Caco-2 (cell line): ENCODE results near the gene MEGF6. TPM values are rescaled to one million over a fixed set of nuclear protein-coding genes. Genes with fewer than 3 reads are reported as not detected.

ENCODE experiments used
- BruUV-seq: library from RNA; stranded (reverse); fragments of 400-500 nt; replicated peaks from 2 replicates; lab custom pipeline; 2021; lab: Mats Ljungman, UMichigan
- CTCF ChIA-PET: fragments of 300-600 bp; sonication (Branson Sonifier 250); formaldehyde crosslinking; loops from one replicate; lab custom pipeline; 2022; ENCODE audit warnings: antibody characterized with exemption; lab: Charles Lee
- POLR2A ChIA-PET: fragments of 300-600 bp; sonication (Branson Sonifier 250); formaldehyde crosslinking; loops from one replicate; lab custom pipeline; 2022; ENCODE audit warnings: antibody characterized with exemption; lab: Charles Lee
- DNase-seq, 2 experiments: peaks; one replicate each; pipeline versions ENCODE4 v3.0.0 to v3.0.0-alpha.2; 2020 to 2022
- H3K27me3 ChIP-seq: replicated peaks from 2 replicates; pipeline ENCODE4 v1.6.0; 2011; ENCODE audit warnings: low read length; ENCODE audit not compliant: control insufficient read depth, insufficient read depth
- H3K36me3 ChIP-seq: 2 replicates; pipeline ENCODE4 v1.5.1; 2011; ENCODE audit warnings: low read length; ENCODE audit not compliant: control insufficient read depth, insufficient read depth
- H3K4me1 ChIP-seq: fragments of 250-450 bp; sonication (Bioruptor Pico); 2 replicates; pipeline ENCODE4 v1.5.1; 2020; ENCODE audit warnings: mild to moderate bottlenecking
- H3K4me3 ChIP-seq: 2 replicates; pipeline ENCODE4 v1.5.1; 2011; ENCODE audit warnings: low read depth, mild to moderate bottlenecking, control low read depth, low read length
- H3K9me3 ChIP-seq: fragments of 250-450 bp; sonication (Bioruptor Pico); 2 replicates; pipeline ENCODE4 v1.5.1; 2020; ENCODE audit warnings: mild to moderate bottlenecking, moderate library complexity
- H3K27ac Mint-ChIP-seq: one replicate; pipeline ENCODE4 v1.8.0; 2022; ENCODE audit warnings: mixed read lengths; ENCODE audit not compliant: unreplicated experiment
- H3K27me3 Mint-ChIP-seq: one replicate; pipeline ENCODE4 v1.8.0; 2022; ENCODE audit warnings: mixed read lengths; ENCODE audit not compliant: insufficient read depth, unreplicated experiment
- H3K36me3 Mint-ChIP-seq: one replicate; pipeline ENCODE4 v1.8.0; 2022; ENCODE audit warnings: mild to moderate bottlenecking, mixed read lengths; ENCODE audit not compliant: insufficient read depth, unreplicated experiment
- H3K4me1 Mint-ChIP-seq: one replicate; pipeline ENCODE4 v1.8.0; 2022; ENCODE audit warnings: low read depth, mixed read lengths; ENCODE audit not compliant: unreplicated experiment
- H3K4me3 Mint-ChIP-seq: one replicate; pipeline ENCODE4 v1.8.0; 2022; ENCODE audit warnings: mild to moderate bottlenecking, moderate library complexity, mixed read lengths; ENCODE audit not compliant: unreplicated experiment
- H3K9me3 Mint-ChIP-seq: one replicate; pipeline ENCODE4 v1.8.0; 2022; ENCODE audit warnings: mixed read lengths; ENCODE audit not compliant: unreplicated experiment
- CTCF ChIP-seq, 2 experiments: fragments of 200-600 bp in 1 of 2; IDR thresholded peaks; 1 replicate in 1 of 2; 2 replicates in 1 of 2; pipeline versions ENCODE4 v1.5.1 to v1.8.0; 2011 to 2022; ENCODE audit warnings: antibody characterized with exemption in 1 of 2, control low read depth in 1 of 2, inconsistent platforms in 1 of 2, low read depth in 1 of 2, low read length in 1 of 2, mild to moderate bottlenecking in 1 of 2, moderate library complexity in 1 of 2; ENCODE audit not compliant: insufficient read depth in 1 of 2, severe bottlenecking in 1 of 2, unreplicated experiment in 1 of 2
- intact Hi-C: fragments of 100-400 bp; cut with micrococcal nuclease; formaldehyde crosslinking; loops from one replicate; pipeline ENCODE4 v1.10.0; 2022; ENCODE audit not compliant: unreplicated experiment
- total RNA-seq: library from RNA; stranded (reverse); gene quantifications from 2 replicates; pipeline ENCODE4 v1.2.3, GENCODE V29; 2022

MEGF6 gene
- total RNA-seq, 1 experiment from 2014 or later: 13.3 TPM

DNA sequence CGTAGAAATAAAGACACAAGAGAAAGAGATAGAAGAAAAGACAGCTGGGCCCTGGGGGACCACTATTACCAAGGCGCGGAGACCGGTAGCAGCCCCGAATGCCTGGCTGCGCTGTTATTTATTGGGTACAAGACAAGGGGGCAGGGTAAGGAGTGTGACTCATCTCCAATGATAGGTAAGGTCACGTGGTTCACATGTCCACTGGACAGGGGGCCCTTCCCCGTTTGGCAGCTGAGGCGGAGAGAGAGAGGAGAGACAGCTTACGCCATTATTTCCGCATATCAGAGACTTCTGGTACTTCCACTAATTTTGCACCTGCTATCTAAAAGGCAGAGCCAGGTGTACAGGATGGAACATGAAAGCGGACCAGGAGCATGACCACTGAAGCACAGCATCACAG is 9.4 kb upstream of the MEGF6 start:
- H3K4me3 ChIP-seq: no peak overlapping the region
- Mint-ChIP-seq H3K4me1 (peaks cover 17% of the 10 kb centered on the region), H3K27me3 (no peaks in the 10 kb centered on the region), H3K27ac (no peak overlapping the region), H3K4me3 (no peak overlapping the region), H3K36me3 (peaks cover 10% of the 10 kb centered on the region), H3K9me3 (no peaks in the 10 kb centered on the region)
- intact Hi-C loops: loop anchor here (5.0 kb wide), 1 partner anchor 102 kb away; no protein-coding TSS in a partner anchor
- H3K27me3 ChIP-seq: no peaks in the 10 kb centered on the region
- CTCF ChIA-PET: interaction anchor here (1.3 to 2.6 kb wide), 4 partner anchors 29 to 168 kb away, joined by 4 to 24 read pairs (median 8); no protein-coding TSS in a partner anchor
- no peaks in the 10 kb centered on the region for H3K9me3 ChIP-seq
- no peak for TF ChIP-seq CTCF (IDR thresholded peaks at IDR 0.05; ENCODE audit: insufficient read depth in 1 of 2, low read depth in 1 of 2, low read length in 1 of 2, severe bottlenecking in 1 of 2, unreplicated experiment in 1 of 2)
- BruUV-seq: no TSS peak
- H3K4me1 ChIP-seq: peaks cover 13% of the 10 kb centered on the region
- no peaks in the 10 kb centered on the region for H3K36me3 ChIP-seq
- POLR2A ChIA-PET: no interaction called here
- DNase-seq: no peak

DNA sequence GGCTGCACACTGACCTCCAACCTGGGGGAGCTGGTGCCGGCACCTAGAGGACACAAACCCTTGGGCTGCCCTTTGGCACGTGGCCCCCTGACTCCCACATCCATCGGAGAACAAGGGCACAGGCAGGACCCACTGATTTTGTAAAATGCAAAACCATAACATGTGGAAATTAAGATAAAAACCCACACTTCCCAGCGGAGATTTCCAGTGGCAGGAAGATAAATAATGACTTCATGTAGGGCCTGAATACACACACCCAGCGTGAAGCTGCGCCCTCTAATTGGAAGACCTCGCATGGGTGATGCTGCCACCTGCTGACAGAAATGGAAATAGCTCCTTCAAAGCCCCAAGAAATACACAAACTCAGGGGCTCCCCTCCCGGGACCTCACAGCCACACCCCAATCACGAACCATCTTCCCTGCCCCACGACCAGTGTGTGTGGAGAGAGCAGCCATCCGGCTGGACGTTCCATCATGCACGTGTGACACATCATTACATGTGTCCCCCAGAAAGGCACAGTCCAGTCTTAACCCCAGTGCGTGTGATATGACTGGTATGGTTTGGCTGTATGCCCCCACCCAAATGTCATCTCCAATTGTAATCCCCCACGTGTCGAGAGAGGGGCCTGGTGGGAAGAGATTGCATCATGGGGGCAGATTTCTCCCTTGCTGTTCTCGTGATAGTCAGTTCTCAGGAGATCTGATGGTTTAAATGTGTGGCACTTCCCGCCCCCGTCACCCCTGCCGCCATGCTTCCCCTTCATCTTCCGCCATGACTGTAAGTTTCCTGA is 7.8 kb upstream of the MEGF6 start:
- POLR2A ChIA-PET: interaction anchor here (1.0 kb wide), 1 partner anchor 88 kb away, joined by 4 read pairs; no protein-coding TSS in a partner anchor
- H3K36me3 Mint-ChIP-seq: no peaks in the 10 kb centered on the region
- H3K4me1 ChIP-seq: peaks cover 29% of the 10 kb centered on the region
- TF ChIP-seq CTCF (IDR thresholded peaks at IDR 0.05; ENCODE audit: insufficient read depth in 1 of 2, low read depth in 1 of 2, low read length in 1 of 2, severe bottlenecking in 1 of 2, unreplicated experiment in 1 of 2): peak; percentile 78 to 82
- H3K27ac Mint-ChIP-seq: no peak overlapping the region
- H3K4me3 ChIP-seq: no peak overlapping the region
- H3K27me3 Mint-ChIP-seq: no peaks in the 10 kb centered on the region
- CTCF ChIA-PET: interaction anchor here (0.6 to 1.7 kb wide), 19 partner anchors 8 to 166 kb away, joined by 3 to 44 read pairs (median 5); partner anchors contain the start of gene TP73
- peaks cover 28% of the 10 kb centered on the region for H3K4me1 Mint-ChIP-seq
- H3K27me3 ChIP-seq: no peaks in the 10 kb centered on the region
- no peak overlapping the region for H3K4me3 Mint-ChIP-seq
- H3K9me3 Mint-ChIP-seq: no peaks in the 10 kb centered on the region
- peak; percentile 65 to 73 for DNase-seq
- BruUV-seq: no TSS peak
- intact Hi-C loops: loop anchor here (1.0 to 2.0 kb wide), 3 partner anchors 32 to 166 kb away; no protein-coding TSS in a partner anchor
- H3K36me3 ChIP-seq: no peaks in the 10 kb centered on the region
- H3K9me3 ChIP-seq: no peaks in the 10 kb centered on the region

GRCh38 chr1:3618531-3618880 is 7.2 kb upstream of the MEGF6 start:
- Mint-ChIP-seq H3K4me1 (peaks cover 29% of the 10 kb centered on the region), H3K27ac (no peak overlapping the region), H3K36me3 (peaks cover under 1% of the 10 kb centered on the region), H3K9me3 (no peaks in the 10 kb centered on the region), H3K4me3 (no peak overlapping the region), H3K27me3 (no peaks in the 10 kb centered on the region)
- no TSS peak for BruUV-seq
- no peak for TF ChIP-seq CTCF (IDR thresholded peaks at IDR 0.05; ENCODE audit: insufficient read depth in 1 of 2, low read depth in 1 of 2, low read length in 1 of 2, severe bottlenecking in 1 of 2, unreplicated experiment in 1 of 2)
- Histone ChIP-seq H3K9me3 (no peaks in the 10 kb centered on the region), H3K27me3 (no peaks in the 10 kb centered on the region), H3K4me3 (no peak overlapping the region), H3K36me3 (no peaks in the 10 kb centered on the region), H3K4me1 (peaks cover 34% of the 10 kb centered on the region)
- DNase-seq: no peak
- ChIA-PET CTCF (interaction anchor here (0.7 to 1.7 kb wide), 17 partner anchors 8 to 165 kb away, joined by 3 to 44 read pairs (median 5); partner anchors contain the start of gene TP73), POLR2A (interaction anchor here (1.0 kb wide), 1 partner anchor 87 kb away, joined by 4 read pairs; no protein-coding TSS in a partner anchor)
- intact Hi-C loops: loop anchor here (2.0 kb wide), 1 partner anchor 166 kb away; no protein-coding TSS in a partner anchor
